ENCODE data around the gene FOXE1. TPM values are rescaled to one million over a fixed set of nuclear protein-coding genes. Genes with fewer than 3 reads are reported as not detected.

Gene FOXE1
- total RNA-seq, 1 donor from 2014 or later = not detected

Other genes with a start within 250 kb of the FOXE1 start
- 8.3 and 16.3 TPM in 2 replicates for gene TSTD2, start 219.9 kb upstream of the FOXE1 start, total RNA-seq
- 22.9 and 25.0 TPM in 2 replicates for gene NCBP1, start 219.4 kb upstream of the FOXE1 start, total RNA-seq
- gene XPA, start 155.9 kb upstream of the FOXE1 start, total RNA-seq = 7.4 and 10.7 TPM in 2 replicates
- 10.2 and 19.2 TPM in 2 replicates for gene TRMO, start 69.3 kb downstream of the FOXE1 start, total RNA-seq
- gene HEMGN, start 84.9 kb downstream of the FOXE1 start, total RNA-seq = not detected in 2 replicates
- 5.0 and 6.3 TPM in 2 replicates for gene ANP32B, start 130.1 kb downstream of the FOXE1 start, total RNA-seq
- 63.6 and 73.8 TPM in 2 replicates for gene NANS, start 203.5 kb downstream of the FOXE1 start, total RNA-seq